ENCODE data around the gene HPSE2. TPM values are rescaled to one million over a fixed set of nuclear protein-coding genes. Genes with fewer than 3 reads are reported as not detected.

Gene HPSE2
- polyA plus RNA-seq, 3 donors = 0.65 to 1.4 (median 0.92) TPM

DNA sequence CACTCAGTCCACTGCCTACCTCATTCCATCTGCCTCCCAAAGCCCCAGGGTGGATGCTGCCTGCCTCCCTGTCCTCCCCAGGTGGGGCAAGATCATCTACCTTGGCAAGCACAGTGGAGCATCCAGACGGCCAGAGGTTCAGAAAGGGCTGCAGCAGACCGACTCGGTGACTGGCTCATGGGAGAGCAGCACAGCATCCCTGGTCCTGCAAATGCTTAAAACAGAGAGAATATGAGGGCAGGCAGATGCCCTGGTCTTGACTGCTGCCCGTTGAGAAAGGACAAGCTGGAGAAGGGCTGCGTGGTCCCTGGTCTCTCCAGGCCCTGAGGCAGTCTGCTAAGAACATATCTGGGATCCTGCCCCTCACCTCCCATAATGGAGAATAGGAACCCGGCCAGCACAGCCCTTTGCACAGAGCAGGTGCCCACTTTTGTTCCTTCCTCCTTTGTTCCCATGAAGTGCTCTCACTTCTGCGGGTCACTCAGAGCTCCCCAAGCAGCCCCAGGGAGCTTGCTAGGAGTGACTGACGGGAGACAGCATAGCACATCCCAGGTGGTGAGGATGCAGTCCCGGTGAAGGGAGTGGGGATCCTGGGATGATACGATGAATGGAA is 790.3 kb downstream of the HPSE2 start:
- DNase-seq (ENCODE audit: extremely low read depth in 1 of 11, low read depth in 9 of 11, low spot score in 4 of 11) = no peak

DNA sequence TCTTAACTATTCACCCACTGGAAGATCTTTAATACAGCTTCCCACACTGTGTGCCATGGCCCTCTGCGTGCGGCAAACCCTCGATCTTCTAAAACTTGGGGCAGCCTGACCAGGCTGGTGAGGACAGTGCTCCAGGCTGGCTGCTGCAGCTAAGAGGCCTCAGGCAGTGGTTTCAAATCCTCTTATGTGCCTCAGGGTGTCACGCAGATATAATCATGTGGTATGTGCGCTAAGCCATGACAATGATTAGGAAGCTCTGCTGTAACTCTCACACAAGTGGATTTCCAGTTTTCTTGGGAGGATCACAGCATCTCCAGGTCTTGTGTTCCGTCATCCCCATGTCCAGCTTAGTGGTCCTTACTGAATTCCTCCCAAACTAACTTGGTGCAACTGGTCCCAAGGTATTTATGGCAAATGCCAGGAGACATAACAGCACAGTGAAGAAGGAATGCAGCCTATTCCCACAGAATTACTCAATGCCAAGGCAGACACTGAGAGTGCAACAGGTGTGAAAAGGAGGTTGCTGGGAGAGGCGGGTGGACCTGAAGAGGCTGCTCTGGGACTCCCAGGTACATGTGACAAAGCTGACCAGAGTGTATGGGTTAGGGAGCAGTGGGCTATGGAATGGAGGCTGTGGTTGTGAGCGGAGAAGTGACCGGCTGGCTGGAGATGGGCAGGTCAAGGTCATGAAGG is 791.2 kb downstream of the HPSE2 start:
- DNase-seq (ENCODE audit: extremely low read depth in 1 of 11, low read depth in 9 of 11, low spot score in 4 of 11) = no peak

DNA sequence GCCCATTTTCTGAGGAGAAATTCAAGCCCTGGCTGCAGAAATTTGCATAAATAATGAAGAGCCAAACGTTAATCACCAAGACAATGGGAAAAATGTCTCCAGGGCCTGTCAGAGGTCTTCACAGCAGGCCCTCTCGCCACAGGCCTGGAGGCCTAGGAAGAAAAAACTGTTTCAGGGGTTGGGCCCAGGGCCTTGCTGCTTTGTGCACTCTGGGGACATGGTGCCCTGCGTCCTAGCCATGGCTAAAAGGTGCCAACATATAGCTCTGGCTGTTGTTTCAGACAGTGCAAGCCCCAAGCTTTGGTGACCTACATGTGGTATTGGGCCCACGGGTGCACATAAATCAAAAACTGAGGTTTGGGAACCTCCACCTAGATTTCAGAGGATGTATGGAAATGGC is 796.9 kb downstream of the HPSE2 start:
- no peak for DNase-seq (ENCODE audit: extremely low read depth in 1 of 11, low read depth in 9 of 11, low spot score in 4 of 11)

DNA sequence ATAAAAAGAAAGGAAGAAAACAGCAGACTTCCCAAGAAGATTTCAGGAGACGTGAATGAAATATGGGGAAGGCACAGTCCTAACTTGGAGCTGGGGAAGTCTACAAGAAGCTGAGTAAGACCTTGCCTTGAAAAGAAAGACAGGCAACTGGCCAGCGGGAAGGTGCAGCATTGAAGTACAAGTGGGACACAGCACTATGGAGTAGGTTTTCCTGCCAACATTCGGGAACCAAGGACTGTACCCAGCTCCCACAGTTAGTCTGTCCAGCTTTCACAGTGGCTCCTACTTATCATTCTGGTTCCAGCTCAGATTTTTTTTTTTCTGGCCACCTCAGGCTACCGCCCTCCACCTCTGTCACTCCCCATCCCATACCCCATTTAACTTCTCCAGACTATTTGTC is 798.9 kb downstream of the HPSE2 start:
- no peak for DNase-seq (ENCODE audit: extremely low read depth in 1 of 11, low read depth in 9 of 11, low spot score in 4 of 11)

DNA sequence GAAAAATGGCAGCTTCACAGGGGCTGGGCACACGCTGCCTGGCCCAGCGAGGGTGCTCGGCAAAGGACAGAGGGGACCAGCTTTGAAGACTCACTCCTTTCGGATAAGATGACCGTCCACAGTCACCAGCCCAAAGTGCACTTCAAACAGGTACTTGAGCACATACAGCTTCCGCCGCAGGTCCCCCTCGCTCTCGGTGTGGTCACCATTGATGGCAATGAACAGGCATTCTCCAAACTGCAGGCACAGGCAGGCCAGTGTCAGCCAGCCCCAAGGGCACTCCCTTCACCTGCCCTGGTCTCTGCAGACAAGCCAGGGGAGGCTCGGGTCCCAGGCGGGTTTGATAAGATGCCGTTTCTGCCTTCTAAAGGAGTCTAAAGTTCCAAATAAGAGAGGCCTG is 800.5 kb downstream of the HPSE2 start:
- no peak for DNase-seq (ENCODE audit: extremely low read depth in 1 of 11, low read depth in 9 of 11, low spot score in 4 of 11)

DNA sequence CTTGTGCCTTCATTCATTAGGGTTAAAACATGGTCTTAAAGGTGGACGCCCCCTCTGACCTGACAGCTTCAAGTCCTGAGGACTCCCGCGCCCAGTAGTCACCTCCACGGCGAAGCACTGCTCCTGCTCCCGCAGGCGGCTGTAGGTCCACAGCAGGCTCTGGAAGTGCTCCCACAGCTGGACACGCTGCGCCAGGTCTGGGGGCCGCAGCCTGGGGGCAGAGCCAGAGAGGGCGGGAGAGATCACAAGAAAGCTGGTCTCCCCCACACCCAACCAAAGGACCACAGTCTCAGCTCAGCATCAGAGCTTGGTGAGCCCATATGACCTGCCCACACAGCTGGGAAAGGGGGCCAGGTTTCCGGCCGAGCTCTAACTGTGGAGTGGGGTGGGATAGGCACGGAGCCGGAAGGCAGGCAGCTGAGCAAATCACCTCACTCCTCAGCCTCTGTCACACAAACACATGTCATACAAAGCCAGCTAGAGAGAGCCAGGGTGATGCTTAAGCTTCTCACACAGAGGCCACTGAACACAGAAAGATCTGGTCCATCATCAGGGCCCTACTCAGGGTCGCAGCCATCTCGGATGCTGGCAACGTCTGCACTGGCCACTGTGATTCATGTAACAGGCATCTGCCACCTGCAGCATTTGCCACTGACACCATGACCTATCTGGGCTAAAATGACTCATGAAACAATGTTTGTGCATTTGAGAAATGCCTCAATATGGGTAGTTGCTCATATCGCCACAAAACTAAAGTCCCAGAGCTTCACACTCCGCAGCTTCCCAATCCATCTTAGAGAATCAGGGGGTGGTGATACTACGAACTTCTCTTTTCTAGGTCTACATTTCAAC is 801.5 kb downstream of the HPSE2 start:
- DNase-seq (ENCODE audit: extremely low read depth in 1 of 11, low read depth in 9 of 11, low spot score in 4 of 11) = no peak

DNA sequence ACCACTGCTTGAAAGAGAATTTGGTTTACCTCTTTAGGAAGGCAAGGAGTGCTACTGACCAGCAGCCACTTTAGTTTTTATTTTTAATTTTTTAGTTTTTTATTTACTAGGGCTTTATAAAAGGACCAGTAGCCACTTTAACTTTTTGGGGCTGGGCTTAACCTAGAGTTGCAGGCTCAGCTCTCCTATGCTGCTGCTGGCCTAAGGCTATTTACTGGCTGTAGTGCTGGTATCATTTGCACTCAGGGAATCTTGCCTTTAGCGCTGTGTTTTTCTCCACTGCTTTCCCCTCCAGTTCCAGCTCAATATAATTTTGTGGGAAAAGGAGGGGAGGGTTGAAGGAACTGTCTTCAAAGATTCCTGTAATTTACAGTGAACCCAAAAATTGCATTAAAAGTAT is 802.3 kb downstream of the HPSE2 start:
- DNase-seq (ENCODE audit: extremely low read depth in 1 of 11, low read depth in 9 of 11, low spot score in 4 of 11) = no peak

DNA sequence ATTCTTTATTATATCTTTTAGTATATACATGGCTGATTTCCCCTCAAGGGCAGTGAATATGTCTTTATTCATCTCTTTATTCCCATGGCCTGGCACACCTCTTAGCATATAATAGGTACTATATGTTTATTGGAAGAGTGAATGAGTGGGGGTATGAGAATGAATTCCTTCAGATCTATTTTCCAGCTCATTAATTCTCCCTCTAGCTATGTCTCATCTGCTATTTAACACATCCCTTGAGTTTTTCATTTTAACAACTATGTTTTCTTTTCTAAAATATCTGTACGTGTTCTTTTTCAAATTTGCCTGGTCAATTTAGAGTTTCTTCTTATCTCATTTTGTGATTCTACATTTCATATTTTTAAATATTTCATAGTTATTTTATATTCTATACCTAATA is 803.3 kb downstream of the HPSE2 start:
- no peak for DNase-seq (ENCODE audit: extremely low read depth in 1 of 11, low read depth in 9 of 11, low spot score in 4 of 11)

DNA sequence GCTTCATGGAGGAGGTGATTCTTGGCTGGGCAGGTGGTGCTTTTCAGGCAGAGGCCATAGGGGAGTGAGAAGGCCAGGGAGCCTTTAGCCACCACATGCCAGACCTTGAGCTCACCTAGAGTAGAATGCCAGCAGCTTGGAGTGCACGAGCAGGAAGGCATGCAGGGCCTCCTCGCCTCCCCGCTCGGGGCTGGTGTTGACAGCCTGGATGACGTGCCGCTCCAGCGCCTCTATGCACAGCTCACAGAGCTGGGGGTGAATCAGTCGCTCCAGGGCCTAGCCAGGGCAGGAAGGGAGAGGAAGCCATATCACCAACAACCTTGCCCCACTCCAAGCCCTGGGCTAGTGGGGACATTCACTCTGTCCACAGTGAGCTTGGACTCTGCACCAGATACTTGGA is 804.6 kb downstream of the HPSE2 start:
- no peak for DNase-seq (ENCODE audit: extremely low read depth in 1 of 11, low read depth in 9 of 11, low spot score in 4 of 11)

DNA sequence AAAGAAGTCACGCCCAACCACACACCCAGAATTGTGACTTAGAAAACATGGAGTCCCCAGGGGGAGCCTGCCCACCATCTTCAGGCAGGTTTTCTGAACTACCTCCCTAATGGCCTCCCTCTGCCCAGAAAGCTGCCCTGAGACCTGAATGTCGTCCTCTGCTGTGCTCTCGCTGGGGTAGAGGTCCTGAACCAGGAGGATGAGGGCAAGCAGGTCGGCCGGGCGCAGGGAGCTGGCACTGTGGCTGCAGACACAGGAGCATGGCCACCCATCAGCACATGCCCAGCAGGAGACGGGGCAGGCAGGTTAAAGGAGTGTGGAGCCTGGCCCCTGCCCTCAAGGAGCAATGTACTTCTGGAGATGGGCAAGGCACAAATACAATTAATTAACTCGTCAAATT is 805.2 kb downstream of the HPSE2 start:
- DNase-seq (ENCODE audit: extremely low read depth in 1 of 11, low read depth in 9 of 11, low spot score in 4 of 11) = no peak

DNA sequence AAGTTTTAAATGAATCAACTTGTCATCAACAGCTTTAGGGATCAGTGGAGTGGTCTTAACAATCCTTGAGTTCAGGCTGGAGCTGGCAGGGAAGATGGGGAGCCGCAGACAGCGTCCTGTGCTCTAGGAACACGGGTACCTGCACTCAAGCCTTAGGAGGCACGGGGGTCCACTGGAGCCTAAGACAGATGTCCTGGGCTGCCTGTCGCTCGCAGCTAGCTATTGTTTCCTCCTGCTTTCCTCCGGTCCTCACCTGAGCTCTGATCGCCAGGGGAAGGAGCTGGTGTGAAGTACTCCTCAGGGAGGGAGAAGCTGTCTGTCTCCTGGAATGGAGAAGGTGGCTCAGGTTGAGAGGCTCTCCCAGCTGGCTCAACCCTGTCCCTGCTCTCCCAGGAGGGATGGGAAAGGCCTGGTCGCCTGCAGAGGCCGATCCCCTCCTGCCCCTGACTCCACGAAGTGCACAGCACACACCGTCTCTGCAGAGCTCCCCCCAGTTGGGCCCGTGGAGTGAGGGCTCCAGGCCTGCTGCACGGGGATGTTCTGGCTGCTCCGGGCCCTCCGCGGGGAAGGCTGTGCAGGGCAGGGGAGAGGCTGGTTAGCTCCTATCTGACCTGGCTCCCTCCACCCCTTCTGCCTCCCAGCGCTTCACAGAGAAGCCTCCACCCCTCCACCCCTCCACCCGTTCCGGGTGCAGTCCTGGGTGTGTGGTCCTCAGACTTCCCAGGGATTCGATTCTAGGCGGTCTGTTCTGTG is 806.2 kb downstream of the HPSE2 start:
- no peak for DNase-seq (ENCODE audit: extremely low read depth in 1 of 11, low read depth in 9 of 11, low spot score in 4 of 11)

DNA sequence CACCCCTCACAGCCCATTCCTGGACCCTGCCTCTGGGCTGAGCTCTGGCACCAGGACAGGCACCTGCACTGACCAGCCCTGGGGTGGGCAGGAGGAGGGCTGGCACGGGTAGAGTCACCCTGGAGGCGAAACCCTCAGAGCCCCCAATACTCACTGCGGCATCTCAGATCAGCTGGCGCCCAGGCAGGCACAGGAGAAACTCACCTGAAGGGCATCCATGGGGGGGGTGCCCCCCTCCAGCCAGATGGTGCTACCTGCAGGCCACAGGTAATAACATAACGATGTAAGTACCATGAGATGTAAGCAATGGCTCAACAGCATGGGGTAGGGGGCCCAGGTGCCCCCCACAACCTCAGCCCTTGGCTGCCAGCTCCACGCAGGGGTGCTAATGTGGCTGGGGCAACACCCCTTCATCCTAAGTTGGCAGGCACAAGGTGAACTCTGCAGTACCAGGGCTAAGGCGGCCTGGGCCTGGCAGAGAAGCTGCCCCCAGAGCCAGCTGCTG is 808.6 kb downstream of the HPSE2 start:
- no peak for DNase-seq (ENCODE audit: extremely low read depth in 1 of 11, low read depth in 9 of 11, low spot score in 4 of 11)

DNA sequence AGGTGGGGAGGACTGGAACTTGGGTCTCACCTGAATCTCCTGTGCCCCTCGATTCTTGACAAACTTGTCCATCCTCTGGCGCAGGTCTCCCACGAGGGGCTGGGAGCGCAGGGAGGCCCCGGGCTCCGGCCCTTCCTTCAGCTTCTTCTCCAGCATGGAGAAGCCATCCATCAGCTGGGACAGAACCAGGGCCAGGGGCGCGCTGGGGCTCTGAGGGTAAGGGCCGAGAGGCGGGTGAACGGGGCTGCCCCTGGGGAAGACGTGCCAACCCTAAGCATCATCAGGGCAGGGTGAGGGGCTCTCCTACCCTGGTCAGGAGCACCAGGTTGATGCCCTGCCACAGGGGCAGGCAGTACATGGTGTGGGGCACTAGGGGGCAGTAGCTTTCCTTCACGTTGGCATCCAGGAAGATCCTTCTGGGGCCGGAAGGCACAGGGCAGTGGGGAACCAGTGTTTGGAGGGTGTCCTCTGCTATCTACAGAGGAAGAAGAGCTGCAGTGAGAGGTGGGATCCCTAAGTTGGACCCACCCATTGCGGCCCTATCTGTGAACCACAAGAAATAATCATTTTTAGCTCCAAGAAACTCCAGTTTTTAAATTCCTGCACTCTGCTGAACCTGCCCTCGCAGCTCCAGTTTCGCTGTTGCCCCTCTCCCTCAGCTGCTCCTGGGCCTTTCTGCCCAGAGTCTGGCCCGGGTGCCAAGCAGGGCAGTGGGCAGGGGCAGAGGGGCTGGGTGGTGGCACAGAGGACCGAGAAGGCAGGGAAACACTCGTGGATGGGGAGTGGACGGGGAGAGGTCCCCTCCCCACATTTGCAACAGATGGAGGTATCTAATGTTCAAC is 809.9 kb downstream of the HPSE2 start:
- no peak for DNase-seq (ENCODE audit: extremely low read depth in 1 of 11, low read depth in 9 of 11, low spot score in 4 of 11)

DNA sequence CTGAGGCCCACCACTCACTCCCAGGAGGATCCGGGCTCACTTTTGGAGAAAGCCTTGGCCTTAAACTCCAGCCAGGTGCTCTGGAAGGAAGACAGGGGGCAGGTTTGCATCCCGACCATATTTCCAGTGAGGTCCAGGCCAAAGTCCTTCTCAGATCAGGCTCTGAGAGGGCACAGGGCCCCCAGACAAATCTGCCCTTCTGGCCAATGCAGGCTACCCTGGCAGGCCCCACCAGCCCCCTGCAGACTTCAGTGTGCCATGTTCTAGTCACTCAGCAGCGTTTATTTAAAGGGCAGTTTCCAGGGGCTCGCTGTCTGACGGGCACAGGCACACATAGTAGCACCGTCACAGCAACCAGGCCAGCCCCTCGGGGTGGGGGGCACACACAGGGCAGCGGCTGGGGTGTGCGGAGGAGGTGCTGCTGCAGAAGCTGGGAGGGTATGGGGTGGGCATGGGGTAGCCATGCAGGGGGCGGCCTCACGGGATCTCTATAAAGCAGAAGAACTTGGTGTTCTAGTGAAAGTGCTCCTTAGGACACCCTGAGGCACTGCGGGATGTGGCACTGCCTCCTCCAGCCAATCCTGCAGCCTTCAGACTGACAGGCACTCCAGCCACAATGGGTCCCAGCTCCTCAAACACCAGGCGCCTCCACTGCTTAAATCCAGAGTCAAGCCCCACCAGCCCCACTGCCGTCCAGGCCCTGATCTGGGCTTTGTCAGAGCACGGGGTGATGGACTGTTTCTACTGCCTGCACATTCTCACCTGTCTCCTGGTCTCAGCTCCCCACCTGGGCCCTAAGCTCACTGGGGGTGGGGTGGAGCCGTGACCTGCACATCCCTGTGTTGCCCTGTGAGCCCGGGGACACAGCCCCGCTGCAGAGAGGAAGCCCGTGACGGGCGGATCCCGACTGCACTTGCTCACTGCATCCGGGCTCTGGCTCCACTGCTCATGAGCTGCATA is 811.1 kb downstream of the HPSE2 start:
- DNase-seq (ENCODE audit: extremely low read depth in 1 of 11, low read depth in 9 of 11, low spot score in 4 of 11) = no peak

DNA sequence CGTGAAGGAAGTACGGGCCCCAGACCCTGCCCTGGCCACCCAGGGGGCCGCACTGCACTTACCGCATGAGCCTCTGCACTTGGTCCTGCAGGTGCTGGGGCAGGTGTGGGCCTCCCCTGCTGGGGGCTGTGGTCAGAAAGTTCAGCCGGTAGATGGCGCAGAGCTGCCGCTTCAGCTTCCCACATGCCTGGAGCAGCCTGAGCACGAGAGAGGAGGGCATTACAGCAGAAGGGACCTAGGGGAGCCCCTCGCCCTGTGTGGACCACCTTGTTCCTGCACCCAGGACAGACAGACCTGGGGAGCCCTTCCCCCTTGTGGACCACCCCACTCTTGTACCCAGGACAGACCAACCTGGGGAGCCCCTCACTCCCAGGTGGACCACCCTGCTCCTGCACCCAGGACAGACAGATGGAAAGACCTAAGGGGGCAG is 811.9 kb downstream of the HPSE2 start:
- DNase-seq (ENCODE audit: extremely low read depth in 1 of 11, low read depth in 9 of 11, low spot score in 4 of 11) = no peak

DNA sequence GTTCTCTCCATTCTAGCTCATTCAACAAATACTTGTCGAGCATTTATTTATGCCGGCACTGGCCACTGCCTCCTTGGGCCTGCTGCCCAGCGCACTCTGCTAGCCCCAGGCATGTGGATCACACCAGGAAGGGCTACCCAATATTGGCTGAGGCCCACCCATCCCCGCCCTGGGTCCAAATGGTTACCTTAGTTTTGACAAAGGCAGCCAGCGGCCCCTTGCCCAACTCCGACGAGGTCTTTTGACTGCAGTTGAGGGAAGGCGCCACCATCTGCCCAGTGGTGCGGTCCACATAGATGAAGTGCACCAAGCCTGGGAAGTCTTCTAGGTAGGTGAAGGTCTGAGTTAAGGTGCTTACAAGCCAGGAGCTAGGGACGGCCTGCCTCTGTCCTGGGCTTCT is 813.5 kb downstream of the HPSE2 start:
- DNase-seq (ENCODE audit: extremely low read depth in 1 of 11, low read depth in 9 of 11, low spot score in 4 of 11) = no peak

DNA sequence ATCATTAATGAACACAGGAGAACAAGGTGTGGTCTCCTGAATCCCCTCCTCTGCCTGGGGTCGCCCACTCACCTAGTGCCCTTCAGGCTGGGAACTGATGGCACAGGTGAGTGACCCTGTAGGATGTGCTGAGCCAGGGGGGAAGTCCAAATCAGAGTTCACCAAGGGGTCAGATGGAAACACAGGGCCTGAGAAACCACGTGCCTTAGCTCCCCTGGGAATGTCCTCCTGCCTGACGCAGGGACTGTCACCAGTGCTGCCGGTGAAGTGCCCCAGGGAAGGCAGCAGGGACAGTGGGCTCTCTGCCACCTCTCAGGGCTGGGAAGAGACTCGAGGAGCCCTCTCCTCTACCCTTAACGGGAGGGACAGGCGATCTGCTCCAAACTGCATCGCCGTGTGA is 814.9 kb downstream of the HPSE2 start:
- no peak for DNase-seq (ENCODE audit: extremely low read depth in 1 of 11, low read depth in 9 of 11, low spot score in 4 of 11)
